A673 (cell line): Measurements from ENCODE around the gene LENEP. TPM values are rescaled to one million over a fixed set of nuclear protein-coding genes. Genes with fewer than 3 reads are reported as not detected.

Source experiments
- BruUV-seq: library from RNA; stranded (reverse); fragments of 400-500 nt; replicated peaks from 2 replicates; lab custom pipeline; 2021; lab: Mats Ljungman, UMichigan
- CTCF ChIA-PET: fragments of 300-600 bp; sonication (Branson Sonifier 250); formaldehyde crosslinking; loops from one replicate; lab custom pipeline; 2022; ENCODE audit warnings: antibody characterized with exemption; lab: Charles Lee
- POLR2A ChIA-PET: fragments of 300-600 bp; sonication (Branson Sonifier 250); formaldehyde crosslinking; loops from one replicate; lab custom pipeline; 2022; ENCODE audit warnings: antibody characterized with exemption; ENCODE audit not compliant: low non-redundant PET; lab: Charles Lee
- DNase-seq: peaks from one replicate; pipeline ENCODE4 v3.0.0-alpha.2; 2015; ENCODE audit warnings: low spot score
- H3K27ac ChIP-seq: fragments of 200-600 bp; sonication (generic); 2 replicates; pipeline ENCODE4 v1.5.1; 2016; ENCODE audit warnings: mixed run types, low read depth, mild to moderate bottlenecking, mixed read lengths, antibody characterized with exemption, low read length; ENCODE audit not compliant: poor library complexity, severe bottlenecking
- H3K27me3 ChIP-seq: fragments of 200-600 bp; sonication (generic); replicated peaks from 2 replicates; pipeline ENCODE4 v1.6.1; 2017; ENCODE audit warnings: mixed run types, low read depth, mild to moderate bottlenecking, mixed read lengths, antibody characterized with exemption, low read length; ENCODE audit not compliant: insufficient read depth, poor library complexity
- H3K36me3 ChIP-seq: fragments of 200-600 bp; sonication (generic); 2 replicates; pipeline ENCODE4 v1.6.1; 2016; ENCODE audit warnings: mixed run types, mild to moderate bottlenecking, mixed read lengths, antibody characterized with exemption, low read length; ENCODE audit not compliant: insufficient read depth, poor library complexity, severe bottlenecking
- H3K4me1 ChIP-seq: fragments of 200-600 bp; sonication (generic); 2 replicates; pipeline ENCODE4 v1.6.1; 2017; ENCODE audit warnings: mixed run types, mild to moderate bottlenecking, mixed read lengths, antibody characterized with exemption, low read length; ENCODE audit not compliant: insufficient read depth, poor library complexity, severe bottlenecking
- H3K4me3 ChIP-seq: fragments of 200-600 bp; sonication (generic); 2 replicates; pipeline ENCODE4 v1.5.1; 2016; ENCODE audit warnings: low read depth, mixed run types, mild to moderate bottlenecking, mixed read lengths, low read length; ENCODE audit not compliant: poor library complexity, severe bottlenecking
- H3K9me3 ChIP-seq: fragments of 200-600 bp; sonication (generic); 2 replicates; pipeline ENCODE4 v1.6.1; 2016; ENCODE audit warnings: mixed run types, low read depth, mild to moderate bottlenecking, mixed read lengths, antibody characterized with exemption, low read length; ENCODE audit not compliant: poor library complexity, severe bottlenecking
- EZH2 ChIP-seq: fragments of 200-600 bp; sonication (generic); IDR thresholded peaks from 2 replicates; pipeline ENCODE4 v1.6.1; 2017; ENCODE audit warnings: borderline replicate concordance, low read depth, mild to moderate bottlenecking, mixed read lengths, antibody characterized with exemption, low read length; ENCODE audit not compliant: poor library complexity, severe bottlenecking
- intact Hi-C: fragments of 100-400 bp; cut with micrococcal nuclease; formaldehyde crosslinking; loops from one replicate; pipeline ENCODE4 v1.10.0; 2022; ENCODE audit not compliant: unreplicated experiment
- total RNA-seq: library from RNA; stranded (reverse); gene quantifications from 2 replicates; pipeline ENCODE4 v1.2.3, GENCODE V29; 2021
- TF ChIP-seq, protein P1 (sequence below): fragments of 300-800, 200-600 bp; sonication (generic); conservative IDR thresholded peaks from 2 replicates; pipeline ENCODE4 v1.5.1; 2017; ENCODE audit warnings: low read depth, mild to moderate bottlenecking, antibody characterized with exemption, low read length, moderate library complexity, mixed read lengths

LENEP gene
- total RNA-seq, 1 experiment from 2014 or later = 1.4 TPM

DNA sequence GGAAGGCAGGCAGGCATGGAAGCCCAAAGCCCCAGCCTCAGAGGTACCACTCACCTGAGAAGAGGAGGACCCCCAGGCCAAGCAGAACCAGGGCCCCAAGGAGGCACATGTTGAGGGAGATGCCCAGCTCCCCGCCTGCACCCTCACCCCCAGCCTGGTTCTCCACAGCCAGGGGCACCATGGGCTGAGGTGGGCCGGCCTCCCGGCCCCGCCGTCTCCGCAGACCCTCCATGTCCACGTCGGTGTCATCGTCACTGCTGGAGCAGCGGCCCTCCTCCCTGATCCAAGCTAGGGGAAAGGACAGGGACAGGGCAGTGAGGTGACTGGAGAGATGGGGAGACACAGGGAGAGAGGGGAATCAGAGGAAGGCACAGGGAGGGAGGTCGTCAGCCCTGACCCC is 45.3 kb upstream of the LENEP start:
- no peak overlapping the region for H3K27ac ChIP-seq
- H3K4me3 ChIP-seq = no peak overlapping the region
- TF ChIP-seq, protein P1, sequence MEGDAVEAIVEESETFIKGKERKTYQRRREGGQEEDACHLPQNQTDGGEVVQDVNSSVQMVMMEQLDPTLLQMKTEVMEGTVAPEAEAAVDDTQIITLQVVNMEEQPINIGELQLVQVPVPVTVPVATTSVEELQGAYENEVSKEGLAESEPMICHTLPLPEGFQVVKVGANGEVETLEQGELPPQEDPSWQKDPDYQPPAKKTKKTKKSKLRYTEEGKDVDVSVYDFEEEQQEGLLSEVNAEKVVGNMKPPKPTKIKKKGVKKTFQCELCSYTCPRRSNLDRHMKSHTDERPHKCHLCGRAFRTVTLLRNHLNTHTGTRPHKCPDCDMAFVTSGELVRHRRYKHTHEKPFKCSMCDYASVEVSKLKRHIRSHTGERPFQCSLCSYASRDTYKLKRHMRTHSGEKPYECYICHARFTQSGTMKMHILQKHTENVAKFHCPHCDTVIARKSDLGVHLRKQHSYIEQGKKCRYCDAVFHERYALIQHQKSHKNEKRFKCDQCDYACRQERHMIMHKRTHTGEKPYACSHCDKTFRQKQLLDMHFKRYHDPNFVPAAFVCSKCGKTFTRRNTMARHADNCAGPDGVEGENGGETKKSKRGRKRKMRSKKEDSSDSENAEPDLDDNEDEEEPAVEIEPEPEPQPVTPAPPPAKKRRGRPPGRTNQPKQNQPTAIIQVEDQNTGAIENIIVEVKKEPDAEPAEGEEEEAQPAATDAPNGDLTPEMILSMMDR = no peak
- TF ChIP-seq EZH2 = no peak
- peaks cover 4% of the 10 kb centered on the region for H3K4me1 ChIP-seq
- DNase-seq = no peak
- CTCF ChIA-PET = no interaction called here
- H3K27me3 ChIP-seq = no peaks in the 10 kb centered on the region
- no peaks in the 10 kb centered on the region for H3K9me3 ChIP-seq
- BruUV-seq = no TSS peak
- POLR2A ChIA-PET = no interaction called here
- intact Hi-C loops = no loop called here
- H3K36me3 ChIP-seq = peaks cover 3% of the 10 kb centered on the region

DNA sequence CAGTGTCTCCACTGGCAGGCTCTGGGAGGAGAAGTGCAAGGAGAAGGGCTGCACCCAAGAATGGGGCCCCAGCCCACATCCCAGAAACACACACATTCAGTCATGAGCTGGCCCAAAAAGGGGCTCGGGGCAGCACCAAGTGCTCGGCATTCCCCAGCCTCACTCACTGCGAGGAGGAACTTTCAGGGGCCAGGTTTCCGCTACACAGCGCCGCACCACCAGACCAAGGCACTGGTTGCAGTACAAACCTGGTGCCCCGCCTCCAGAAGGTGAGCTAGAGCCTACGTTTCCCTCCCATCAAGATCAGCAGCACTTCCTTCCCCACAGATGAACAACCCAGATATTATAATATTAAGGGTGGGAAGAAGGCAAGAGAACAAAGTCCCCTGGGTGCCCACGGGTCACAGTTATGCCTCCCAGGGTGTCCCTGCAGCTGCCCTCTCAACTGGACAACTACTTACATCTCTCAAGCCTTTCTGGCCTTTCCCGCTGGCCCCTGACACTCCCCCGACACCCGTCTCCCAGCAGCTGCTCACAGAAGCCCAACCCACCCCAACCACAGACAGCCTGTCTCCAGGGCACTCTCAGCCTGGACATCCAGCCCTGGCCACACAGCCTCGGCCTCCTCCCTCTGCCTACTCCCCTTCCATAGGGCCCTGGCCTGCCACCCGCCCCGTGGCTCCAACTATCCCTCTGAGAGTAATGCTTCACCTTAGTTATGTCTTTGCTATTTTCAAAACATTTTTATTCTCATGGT is 41.3 kb upstream of the LENEP start:
- H3K36me3 ChIP-seq = peaks cover 3% of the 10 kb centered on the region
- TF ChIP-seq EZH2 = no peak
- TF ChIP-seq, protein P1 = no peak
- no peaks in the 10 kb centered on the region for H3K27me3 ChIP-seq
- CTCF ChIA-PET = no interaction called here
- intact Hi-C loops = no loop called here
- DNase-seq = no peak
- peaks cover 13% of the 10 kb centered on the region for H3K4me1 ChIP-seq
- H3K9me3 ChIP-seq = no peaks in the 10 kb centered on the region
- H3K27ac ChIP-seq = no peak overlapping the region
- POLR2A ChIA-PET = no interaction called here
- H3K4me3 ChIP-seq = no peak overlapping the region
- no TSS peak for BruUV-seq

DNA sequence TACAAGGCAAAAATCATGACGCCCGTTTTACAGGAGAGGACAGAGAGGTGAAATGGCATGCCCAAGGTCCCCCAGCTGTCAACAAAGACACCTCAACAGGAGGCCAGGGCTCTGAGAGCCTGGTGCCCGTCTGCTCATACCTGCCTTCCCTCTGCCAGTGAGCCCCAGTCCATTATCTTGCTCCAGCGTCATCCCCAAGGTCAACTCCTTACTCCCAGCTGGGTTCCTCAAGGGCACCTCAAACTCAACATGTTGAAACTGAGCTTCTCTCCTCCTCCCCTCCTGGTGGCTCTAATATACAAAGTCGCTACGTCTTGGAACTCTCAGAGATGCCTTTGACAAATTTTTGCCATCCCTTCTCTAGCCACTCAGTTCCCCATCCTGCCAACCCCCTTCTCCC is 40.7 kb upstream of the LENEP start:
- H3K4me3 ChIP-seq = no peak overlapping the region
- CTCF ChIA-PET = no interaction called here
- H3K4me1 ChIP-seq = peaks cover 13% of the 10 kb centered on the region
- H3K27ac ChIP-seq = no peak overlapping the region
- POLR2A ChIA-PET = no interaction called here
- TF ChIP-seq, protein P1 = no peak
- TF ChIP-seq EZH2 = no peak
- intact Hi-C loops = no loop called here
- H3K27me3 ChIP-seq = no peaks in the 10 kb centered on the region
- H3K36me3 ChIP-seq = peaks cover 3% of the 10 kb centered on the region
- no peaks in the 10 kb centered on the region for H3K9me3 ChIP-seq
- no TSS peak for BruUV-seq
- no peak for DNase-seq
